ENCODE measurements around the gene RNASE2.
"Not testable (repeated sequence)": the region's sequence is repeated elsewhere in the genome, so short reads cannot be mapped to it uniquely, and the experiment has no call there.

The RNASE2 gene

DNA sequence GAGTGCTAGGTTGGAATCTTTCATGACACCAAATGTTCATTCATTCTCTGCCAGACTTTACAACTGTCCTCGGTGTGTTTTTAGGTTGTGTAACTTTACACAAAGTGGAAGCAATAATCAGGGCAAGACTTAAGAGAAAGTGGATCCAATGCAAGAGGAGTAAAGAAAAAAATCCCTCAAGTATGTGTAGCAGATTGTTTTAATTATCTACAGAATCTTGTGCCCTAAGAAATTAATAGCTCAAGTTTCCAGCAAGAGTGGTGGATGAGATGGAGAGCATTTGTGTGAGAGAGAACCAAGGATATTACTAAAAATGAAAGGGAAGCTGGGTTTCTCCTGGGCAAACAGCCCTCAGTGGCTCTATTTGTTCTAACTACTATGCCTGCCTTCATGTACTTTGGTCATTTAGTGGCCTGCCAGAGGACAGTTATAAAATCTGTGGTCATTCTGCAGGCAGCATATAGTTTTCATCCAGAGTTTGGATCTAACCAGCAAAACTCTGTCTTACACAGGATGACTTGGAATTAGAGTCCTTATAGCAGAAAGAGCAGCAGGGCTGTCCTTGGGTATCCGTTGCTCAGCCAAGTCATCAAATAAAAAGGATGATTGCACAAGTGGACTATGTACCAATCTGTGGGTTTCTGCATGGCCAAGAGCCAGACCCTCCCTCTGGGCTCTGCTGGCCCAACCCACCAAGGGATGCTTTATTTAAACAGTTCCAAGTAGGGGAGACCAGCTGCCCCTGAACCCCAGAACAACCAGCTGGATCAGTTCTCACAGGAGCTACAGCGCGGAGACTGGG is at the start of gene RNASE2:
Gene RNASE2, plus strand, starts transcription at position 752 of the 802 bp plus-strand sequence. CDS start 285 bp downstream, outside the sequence.
- H3K9me3 Mint-ChIP-seq = not testable (repeated sequence)

DNA sequence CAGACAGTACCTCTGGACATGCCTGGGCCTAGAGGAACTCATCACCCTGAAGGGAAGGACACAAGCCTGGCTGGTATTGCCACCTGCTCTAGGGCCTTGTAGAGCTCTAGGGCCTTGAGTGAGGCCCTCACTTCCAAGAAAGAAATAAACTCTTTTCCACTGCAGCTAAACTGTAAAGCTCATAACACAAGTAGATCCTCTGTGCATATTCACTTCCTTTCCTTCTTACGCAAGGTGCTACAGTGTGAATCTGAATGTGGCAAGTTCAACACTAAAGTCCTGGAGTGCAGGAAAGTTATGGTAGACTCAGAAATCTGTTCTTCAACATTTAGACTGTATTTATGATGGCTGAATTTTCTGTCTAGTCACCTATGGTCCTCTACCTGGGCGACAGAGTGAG is 49.6 kb upstream of the RNASE2 start:
- H3K4me1 Mint-ChIP-seq = no peaks in the 10 kb centered on the region
- H3K4me3 Mint-ChIP-seq = no peak overlapping the region
- peaks cover 3% of the 10 kb centered on the region for H3K9me3 Mint-ChIP-seq
- TF ChIP-seq, protein P1, sequence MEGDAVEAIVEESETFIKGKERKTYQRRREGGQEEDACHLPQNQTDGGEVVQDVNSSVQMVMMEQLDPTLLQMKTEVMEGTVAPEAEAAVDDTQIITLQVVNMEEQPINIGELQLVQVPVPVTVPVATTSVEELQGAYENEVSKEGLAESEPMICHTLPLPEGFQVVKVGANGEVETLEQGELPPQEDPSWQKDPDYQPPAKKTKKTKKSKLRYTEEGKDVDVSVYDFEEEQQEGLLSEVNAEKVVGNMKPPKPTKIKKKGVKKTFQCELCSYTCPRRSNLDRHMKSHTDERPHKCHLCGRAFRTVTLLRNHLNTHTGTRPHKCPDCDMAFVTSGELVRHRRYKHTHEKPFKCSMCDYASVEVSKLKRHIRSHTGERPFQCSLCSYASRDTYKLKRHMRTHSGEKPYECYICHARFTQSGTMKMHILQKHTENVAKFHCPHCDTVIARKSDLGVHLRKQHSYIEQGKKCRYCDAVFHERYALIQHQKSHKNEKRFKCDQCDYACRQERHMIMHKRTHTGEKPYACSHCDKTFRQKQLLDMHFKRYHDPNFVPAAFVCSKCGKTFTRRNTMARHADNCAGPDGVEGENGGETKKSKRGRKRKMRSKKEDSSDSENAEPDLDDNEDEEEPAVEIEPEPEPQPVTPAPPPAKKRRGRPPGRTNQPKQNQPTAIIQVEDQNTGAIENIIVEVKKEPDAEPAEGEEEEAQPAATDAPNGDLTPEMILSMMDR (IDR thresholded peaks at IDR 0.05; ENCODE audit: unreplicated experiment in 3 of 3) = no peak
- H3K36me3 Mint-ChIP-seq (ENCODE audit: low read depth) = no peaks in the 10 kb centered on the region
- peaks cover 3% of the 10 kb centered on the region for H3K27me3 Mint-ChIP-seq (ENCODE audit: low read depth)
- H3K27ac Mint-ChIP-seq = no peak overlapping the region

More for the DNA sequence above, at the start of gene RNASE2:
- not testable (repeated sequence) for H3K36me3 Mint-ChIP-seq (ENCODE audit: low read depth); H3K4me3 Mint-ChIP-seq; H3K4me1 Mint-ChIP-seq; H3K27ac Mint-ChIP-seq; H3K27me3 Mint-ChIP-seq (ENCODE audit: low read depth)

DNA sequence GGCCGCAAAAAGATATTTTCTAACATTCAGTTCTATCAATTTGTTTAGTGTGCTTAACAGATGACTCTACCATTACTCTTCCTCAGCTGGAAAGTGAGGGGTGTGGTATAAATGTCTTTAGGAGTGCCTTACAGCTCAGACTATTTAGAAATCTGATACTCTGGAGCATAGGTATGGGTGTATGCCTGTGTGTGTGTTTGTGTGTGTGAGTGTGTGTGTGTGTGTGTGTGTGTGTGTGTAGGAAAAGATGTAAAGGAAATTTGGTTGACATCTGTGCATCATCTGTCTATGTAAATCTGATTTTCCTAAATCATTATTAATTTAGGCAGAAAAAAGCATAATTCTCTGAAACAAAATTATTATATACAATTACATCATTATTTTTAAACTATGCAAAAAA is 48.1 kb upstream of the RNASE2 start:
- H3K36me3 Mint-ChIP-seq (ENCODE audit: low read depth) = no peaks in the 10 kb centered on the region
- TF ChIP-seq, protein P1 (IDR thresholded peaks at IDR 0.05; ENCODE audit: unreplicated experiment in 3 of 3) = no peak

DNA sequence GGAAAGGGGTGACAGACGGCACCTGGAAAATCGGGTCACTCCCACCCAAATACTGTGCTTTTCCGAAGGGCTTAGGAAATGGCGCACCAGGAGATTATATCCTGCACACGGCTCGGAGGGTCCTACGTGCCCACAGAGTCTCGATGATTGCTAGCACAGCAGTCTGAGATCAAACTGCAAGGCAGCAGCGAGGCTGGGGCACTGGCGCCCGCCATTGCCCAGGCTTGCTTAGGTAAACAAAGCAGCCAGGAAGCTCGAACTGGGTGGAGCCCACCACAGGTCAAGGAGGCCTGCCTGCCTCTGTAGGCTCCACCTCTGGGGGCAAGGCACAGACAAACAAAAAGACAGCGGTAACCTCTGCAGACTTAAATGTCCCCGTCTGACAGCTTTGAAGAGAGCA is 44.5 kb upstream of the RNASE2 start:
- H3K4me1 Mint-ChIP-seq; H3K9me3 Mint-ChIP-seq; H3K36me3 Mint-ChIP-seq (ENCODE audit: low read depth); H3K27me3 Mint-ChIP-seq (ENCODE audit: low read depth); H3K4me3 Mint-ChIP-seq; H3K27ac Mint-ChIP-seq: not testable (repeated sequence)

More for the DNA sequence above, 48.1 kb upstream of the RNASE2 start:
- no peaks in the 10 kb centered on the region for H3K4me1 Mint-ChIP-seq
- peaks cover 3% of the 10 kb centered on the region for H3K27me3 Mint-ChIP-seq (ENCODE audit: low read depth)
- H3K9me3 Mint-ChIP-seq = peaks cover 3% of the 10 kb centered on the region
- no peak overlapping the region for H3K4me3 Mint-ChIP-seq
- no peak overlapping the region for H3K27ac Mint-ChIP-seq

DNA sequence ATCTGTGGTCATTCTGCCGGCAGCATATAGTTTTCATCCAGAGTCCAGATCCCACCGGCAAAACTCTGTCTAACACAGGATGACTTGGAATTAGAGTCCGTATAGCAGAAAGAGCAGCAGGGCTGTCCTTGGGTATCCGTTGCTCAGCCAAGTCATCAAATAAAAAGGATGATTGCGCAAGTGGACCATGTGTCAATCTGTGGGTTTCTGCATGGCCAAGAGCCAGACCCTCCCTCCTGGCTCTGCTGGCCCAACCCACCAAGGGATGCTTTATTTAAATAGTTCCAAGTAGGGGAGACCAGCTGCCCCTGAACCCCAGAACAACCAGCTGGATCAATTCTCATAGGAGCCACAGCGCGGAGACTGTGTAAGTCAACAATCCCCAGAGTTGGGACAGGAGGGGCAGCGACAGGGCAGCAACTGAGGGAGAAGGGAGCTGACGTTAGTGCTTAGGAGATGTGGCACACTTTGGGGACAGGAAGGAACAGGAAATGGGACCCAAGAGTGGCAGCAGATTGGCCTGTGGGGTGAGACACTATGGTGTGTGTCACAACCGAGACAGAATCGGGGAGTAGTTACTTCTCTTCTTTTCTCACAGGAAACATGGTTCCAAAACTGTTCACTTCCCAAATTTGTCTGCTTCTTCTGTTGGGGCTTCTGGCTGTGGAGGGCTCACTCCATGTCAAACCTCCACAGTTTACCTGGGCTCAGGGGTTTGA is 36.1 kb upstream of the RNASE2 start:
- H3K4me1 Mint-ChIP-seq; H3K4me3 Mint-ChIP-seq; H3K9me3 Mint-ChIP-seq; H3K27ac Mint-ChIP-seq; H3K36me3 Mint-ChIP-seq (ENCODE audit: low read depth): not testable (repeated sequence)
- peaks cover 30% of the 10 kb centered on the region for H3K27me3 Mint-ChIP-seq (ENCODE audit: low read depth)

DNA sequence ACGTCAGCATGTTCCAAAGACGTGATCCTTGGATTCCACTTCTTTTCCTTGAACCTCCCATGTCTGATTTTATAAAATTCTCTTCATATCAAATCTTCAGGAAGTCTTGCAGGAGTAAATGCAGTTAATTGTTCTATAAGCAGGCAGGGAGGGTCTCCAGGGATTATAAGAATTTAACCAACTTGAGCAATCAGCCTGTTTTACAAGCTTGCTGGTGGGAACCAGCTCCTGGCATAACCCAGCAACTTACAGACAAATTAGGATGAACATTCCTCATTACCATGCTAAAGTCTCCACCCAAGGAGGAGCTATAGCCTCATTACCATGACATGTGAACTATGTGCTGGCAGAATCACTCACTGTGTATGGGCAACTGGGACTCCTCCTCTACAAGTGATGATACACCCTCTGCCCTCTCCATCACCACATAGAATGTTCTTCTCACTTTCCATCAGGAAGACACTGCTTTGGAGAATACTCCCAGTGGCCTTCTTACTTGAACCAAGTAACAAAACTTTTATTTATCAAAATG is 31.5 kb upstream of the RNASE2 start:
- not testable (repeated sequence) for H3K4me3 Mint-ChIP-seq; H3K36me3 Mint-ChIP-seq (ENCODE audit: low read depth)

DNA sequence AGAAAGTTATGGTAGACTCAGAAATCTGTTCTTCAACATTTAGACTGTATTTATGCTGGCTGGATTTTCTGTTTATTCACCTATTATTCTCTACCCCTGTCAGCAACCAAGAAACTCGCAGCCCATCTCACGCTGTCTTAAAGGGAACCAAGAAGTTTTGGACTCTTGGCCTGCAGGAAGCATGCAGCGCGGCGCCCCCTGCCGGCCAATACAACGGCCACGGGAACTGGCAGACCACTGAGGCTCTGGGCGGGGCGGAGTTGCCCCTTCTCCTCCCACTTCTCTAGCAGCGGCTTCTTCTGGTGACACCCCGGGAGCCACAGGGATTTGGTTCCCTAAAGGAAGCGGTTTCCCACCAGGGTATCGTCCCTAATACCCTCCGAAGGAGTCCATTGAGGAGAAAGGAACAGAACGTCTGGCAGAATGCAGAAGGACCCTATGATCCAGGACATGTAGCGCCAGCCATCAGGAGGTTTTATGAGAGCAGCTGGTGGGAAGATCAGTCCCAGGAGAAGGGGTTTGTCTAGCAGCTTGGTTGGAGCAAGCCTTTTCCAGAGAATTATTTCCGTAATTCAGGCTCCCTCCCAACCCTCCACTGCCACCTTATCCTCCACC is 21.0 kb upstream of the RNASE2 start:
- Mint-ChIP-seq H3K27me3 (ENCODE audit: low read depth) (peaks cover 17% of the 10 kb centered on the region), H3K9me3 (no peaks in the 10 kb centered on the region), H3K4me3 (no peak overlapping the region), H3K4me1 (no peaks in the 10 kb centered on the region), H3K27ac (no peak overlapping the region), H3K36me3 (ENCODE audit: low read depth) (no peaks in the 10 kb centered on the region)
- TF ChIP-seq, protein P1 (IDR thresholded peaks at IDR 0.05; ENCODE audit: unreplicated experiment in 3 of 3) = peak; percentile 17 to 47 (median 26)

More for the DNA sequence above, 31.5 kb upstream of the RNASE2 start:
- not testable (repeated sequence) for H3K27ac Mint-ChIP-seq, H3K4me1 Mint-ChIP-seq, H3K9me3 Mint-ChIP-seq
- H3K27me3 Mint-ChIP-seq (ENCODE audit: low read depth) = peaks cover 24% of the 10 kb centered on the region
